ENCODE measurements around the gene UHRF1. TPM values are rescaled to one million over a fixed set of nuclear protein-coding genes. Genes with fewer than 3 reads are reported as not detected.
"Not testable (repeated sequence)": the region's sequence is repeated elsewhere in the genome, so short reads cannot be mapped to it uniquely, and the experiment has no call there.

The UHRF1 gene
- total RNA-seq, 1 donor from 2014 or later = 5.3 TPM

DNA sequence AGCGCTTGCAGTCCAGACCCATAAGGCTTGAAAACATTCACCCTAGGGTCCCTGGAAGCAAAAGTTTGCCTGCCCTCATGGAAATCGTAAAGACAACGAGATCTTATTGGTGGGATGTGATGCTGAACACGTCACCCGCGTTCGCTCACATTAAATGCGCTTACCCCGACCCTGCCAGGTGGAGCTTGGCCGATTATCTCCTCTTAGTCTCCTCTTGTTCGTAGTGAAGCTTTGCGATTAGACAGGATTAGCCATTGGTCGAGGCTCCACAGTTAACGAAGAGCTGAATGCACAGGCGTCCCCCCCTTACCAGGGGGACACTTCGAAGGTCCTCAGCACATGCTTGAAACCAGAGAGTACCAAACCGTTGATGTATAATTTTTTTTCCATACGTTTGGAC, 43.6 kb downstream of the UHRF1 start:
- Histone ChIP-seq H3K36me3 (ENCODE audit: control insufficient read depth, insufficient read depth, low read length) (peaks cover under 1% of the 10 kb centered on the region), H3K27me3 (ENCODE audit: control insufficient read depth, insufficient read depth, low read length) (no peaks in the 10 kb centered on the region), H3K4me3 (ENCODE audit: low read depth, low read length) (no peak overlapping the region)
- DNase-seq (ENCODE audit: low read depth) (no peak), FAIRE-seq (peak; percentile 72)
- TF ChIP-seq, protein P1, sequence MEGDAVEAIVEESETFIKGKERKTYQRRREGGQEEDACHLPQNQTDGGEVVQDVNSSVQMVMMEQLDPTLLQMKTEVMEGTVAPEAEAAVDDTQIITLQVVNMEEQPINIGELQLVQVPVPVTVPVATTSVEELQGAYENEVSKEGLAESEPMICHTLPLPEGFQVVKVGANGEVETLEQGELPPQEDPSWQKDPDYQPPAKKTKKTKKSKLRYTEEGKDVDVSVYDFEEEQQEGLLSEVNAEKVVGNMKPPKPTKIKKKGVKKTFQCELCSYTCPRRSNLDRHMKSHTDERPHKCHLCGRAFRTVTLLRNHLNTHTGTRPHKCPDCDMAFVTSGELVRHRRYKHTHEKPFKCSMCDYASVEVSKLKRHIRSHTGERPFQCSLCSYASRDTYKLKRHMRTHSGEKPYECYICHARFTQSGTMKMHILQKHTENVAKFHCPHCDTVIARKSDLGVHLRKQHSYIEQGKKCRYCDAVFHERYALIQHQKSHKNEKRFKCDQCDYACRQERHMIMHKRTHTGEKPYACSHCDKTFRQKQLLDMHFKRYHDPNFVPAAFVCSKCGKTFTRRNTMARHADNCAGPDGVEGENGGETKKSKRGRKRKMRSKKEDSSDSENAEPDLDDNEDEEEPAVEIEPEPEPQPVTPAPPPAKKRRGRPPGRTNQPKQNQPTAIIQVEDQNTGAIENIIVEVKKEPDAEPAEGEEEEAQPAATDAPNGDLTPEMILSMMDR (IDR thresholded peaks at IDR 0.05; ENCODE audit: insufficient read depth, low read length, severe bottlenecking) = no peak

DNA sequence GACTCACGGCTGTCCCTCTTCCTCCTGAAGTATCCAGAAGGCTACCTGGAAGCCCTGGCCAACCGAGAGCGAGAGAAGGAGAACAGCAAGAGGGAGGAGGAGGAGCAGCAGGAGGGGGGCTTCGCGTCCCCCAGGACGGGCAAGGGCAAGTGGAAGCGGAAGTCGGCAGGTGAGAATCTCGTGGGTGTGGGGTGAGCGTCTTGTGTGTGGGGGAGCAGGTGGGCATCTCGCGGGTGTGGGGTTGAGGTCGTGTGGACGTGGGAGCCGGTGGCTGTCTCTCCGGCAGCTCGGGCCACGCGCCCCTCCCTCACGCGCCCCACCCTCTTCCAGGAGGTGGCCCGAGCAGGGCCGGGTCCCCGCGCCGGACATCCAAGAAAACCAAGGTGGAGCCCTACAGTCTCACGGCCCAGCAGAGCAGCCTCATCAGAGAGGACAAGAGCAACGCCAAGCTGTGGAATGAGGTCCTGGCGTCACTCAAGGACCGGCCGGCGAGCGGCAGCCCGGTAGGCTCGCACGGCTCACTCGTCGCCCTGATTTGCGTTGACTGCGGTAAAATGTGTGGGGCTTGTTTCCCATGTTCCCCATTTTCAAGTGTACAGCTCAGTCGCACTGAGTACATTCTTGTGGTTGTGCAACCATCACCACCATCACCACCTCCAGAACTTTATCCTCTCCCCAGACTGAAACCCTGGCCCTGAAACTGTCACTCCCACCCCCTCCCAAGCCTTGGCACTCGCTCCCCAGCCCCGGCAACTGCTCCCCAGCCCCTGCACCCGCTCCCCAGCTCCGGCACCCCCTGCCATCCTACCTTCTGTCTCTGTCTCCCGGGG, 45.2 kb downstream of the UHRF1 start:
- H3K4me3 ChIP-seq (ENCODE audit: low read depth, low read length); FAIRE-seq; H3K27me3 ChIP-seq (ENCODE audit: control insufficient read depth, insufficient read depth, low read length); DNase-seq (ENCODE audit: low read depth); H3K36me3 ChIP-seq (ENCODE audit: control insufficient read depth, insufficient read depth, low read length): not testable (repeated sequence)

DNA sequence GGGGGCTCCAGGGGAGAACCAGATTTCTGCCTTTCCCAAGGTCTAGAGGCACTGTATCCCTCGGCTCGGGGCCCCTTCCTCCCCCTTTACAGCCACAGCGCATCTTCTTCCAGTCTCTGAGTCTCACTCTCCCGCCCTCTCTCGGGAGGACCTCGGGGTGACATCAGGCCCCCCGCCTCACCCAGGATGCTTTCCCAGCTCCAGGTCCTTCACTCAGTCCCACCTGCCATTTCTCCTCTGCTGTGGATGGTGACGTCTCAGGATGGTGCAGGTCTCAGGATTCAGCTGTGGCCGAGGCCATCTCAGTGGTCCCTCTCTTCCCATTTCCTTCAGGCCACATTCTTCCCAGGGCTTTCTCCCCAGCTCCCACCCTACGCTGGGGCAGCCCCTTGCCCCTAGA, 46.0 kb downstream of the UHRF1 start:
- no peak overlapping the region for H3K4me3 ChIP-seq (ENCODE audit: low read depth, low read length)
- H3K27me3 ChIP-seq (ENCODE audit: control insufficient read depth, insufficient read depth, low read length) = no peaks in the 10 kb centered on the region
- TF ChIP-seq, protein P1 (IDR thresholded peaks at IDR 0.05; ENCODE audit: insufficient read depth, low read length, severe bottlenecking) = no peak
- FAIRE-seq (no peak), DNase-seq (ENCODE audit: low read depth) (no peak)
- peaks cover 2% of the 10 kb centered on the region for H3K36me3 ChIP-seq (ENCODE audit: control insufficient read depth, insufficient read depth, low read length)

DNA sequence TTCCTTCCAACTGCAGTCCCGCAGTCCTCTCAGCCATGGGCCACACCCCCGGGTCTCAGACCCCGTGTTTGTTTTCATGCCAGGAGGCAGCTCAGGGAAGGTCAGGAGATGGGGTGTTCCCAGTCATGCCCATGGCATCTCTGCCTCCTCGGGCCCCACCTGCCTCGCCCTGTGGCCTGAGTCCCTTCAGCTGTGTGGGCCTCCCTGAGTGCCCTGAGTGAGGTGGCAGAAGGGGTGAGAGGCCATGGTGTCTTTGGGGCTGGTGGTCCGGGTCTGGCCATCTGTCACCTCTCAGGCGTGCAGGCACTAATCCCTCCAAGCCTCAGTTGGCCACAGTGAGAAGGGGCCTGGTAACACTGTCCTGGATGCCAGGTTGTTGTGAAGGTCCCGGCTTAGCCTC, 48.7 kb downstream of the UHRF1 start:
- H3K4me3 ChIP-seq (ENCODE audit: low read depth, low read length) = no peak overlapping the region
- FAIRE-seq (no peak), DNase-seq (ENCODE audit: low read depth) (no peak)
- no peaks in the 10 kb centered on the region for H3K27me3 ChIP-seq (ENCODE audit: control insufficient read depth, insufficient read depth, low read length)
- TF ChIP-seq, protein P1 (IDR thresholded peaks at IDR 0.05; ENCODE audit: insufficient read depth, low read length, severe bottlenecking) = no peak
- H3K36me3 ChIP-seq (ENCODE audit: control insufficient read depth, insufficient read depth, low read length) = peaks cover 2% of the 10 kb centered on the region

DNA sequence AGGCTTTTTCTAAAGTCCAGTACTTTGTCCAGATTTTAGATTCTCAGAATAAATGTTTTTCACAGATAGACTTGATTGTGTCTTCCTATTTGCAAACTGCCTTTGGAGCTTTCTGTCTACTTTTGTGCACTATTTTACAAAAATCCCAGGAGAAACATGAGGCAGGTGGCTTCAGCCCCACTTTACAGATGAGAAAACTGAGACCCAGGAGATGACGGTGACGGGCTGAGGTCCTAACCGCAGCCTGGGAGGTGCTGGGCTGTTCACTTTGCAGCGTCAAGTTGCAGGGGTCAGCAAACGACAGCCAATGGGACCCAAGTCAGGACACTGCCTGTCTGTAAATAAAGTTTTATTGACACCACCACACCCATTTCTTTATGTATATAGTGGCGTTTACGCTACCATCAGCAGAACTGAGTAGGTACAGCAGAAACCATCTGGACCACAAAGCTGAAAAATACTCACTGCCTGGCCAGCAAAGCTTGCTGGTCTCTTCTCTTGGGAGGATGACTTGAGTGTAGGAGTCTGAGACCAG, 52.9 kb downstream of the UHRF1 start:
- Histone ChIP-seq H3K4me3 (ENCODE audit: low read depth, low read length) (no peak overlapping the region), H3K36me3 (ENCODE audit: control insufficient read depth, insufficient read depth, low read length) (peaks cover 2% of the 10 kb centered on the region), H3K27me3 (ENCODE audit: control insufficient read depth, insufficient read depth, low read length) (no peaks in the 10 kb centered on the region)
- TF ChIP-seq, protein P1 (IDR thresholded peaks at IDR 0.05; ENCODE audit: insufficient read depth, low read length, severe bottlenecking) = no peak
- FAIRE-seq (no peak), DNase-seq (ENCODE audit: low read depth) (no peak)

DNA sequence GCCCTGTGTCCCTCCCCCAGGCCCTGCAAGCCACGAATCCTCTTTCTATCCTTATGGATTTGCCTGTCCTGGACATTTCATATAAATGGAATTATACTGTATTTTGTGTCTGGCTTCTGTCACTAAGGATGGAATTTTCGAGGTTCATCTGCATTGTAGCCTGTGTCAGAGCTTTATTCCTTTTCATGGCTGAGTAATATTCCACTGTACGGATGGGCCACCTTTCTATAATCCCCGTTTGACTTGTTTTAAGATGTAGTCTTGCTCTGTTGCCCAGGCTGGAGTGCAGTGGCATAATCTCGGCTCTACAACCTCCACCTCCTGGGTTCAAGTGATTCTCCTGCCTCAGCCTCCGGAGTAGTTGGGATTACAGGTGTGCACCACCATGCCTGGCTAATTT, 55.8 kb downstream of the UHRF1 start:
- TF ChIP-seq, protein P1 (IDR thresholded peaks at IDR 0.05; ENCODE audit: insufficient read depth, low read length, severe bottlenecking) = no peak
- FAIRE-seq (no peak), DNase-seq (ENCODE audit: low read depth) (no peak)
- Histone ChIP-seq H3K4me3 (ENCODE audit: low read depth, low read length) (no peak overlapping the region), H3K27me3 (ENCODE audit: control insufficient read depth, insufficient read depth, low read length) (no peaks in the 10 kb centered on the region), H3K36me3 (ENCODE audit: control insufficient read depth, insufficient read depth, low read length) (no peaks in the 10 kb centered on the region)
